ENCODE data around the gene NME3. TPM values are rescaled to one million over a fixed set of nuclear protein-coding genes. Genes with fewer than 3 reads are reported as not detected.

NME3 gene
- polyA plus RNA-seq, 4 donors, result 23.1 to 46.8 (median 37.7) TPM

DNA sequence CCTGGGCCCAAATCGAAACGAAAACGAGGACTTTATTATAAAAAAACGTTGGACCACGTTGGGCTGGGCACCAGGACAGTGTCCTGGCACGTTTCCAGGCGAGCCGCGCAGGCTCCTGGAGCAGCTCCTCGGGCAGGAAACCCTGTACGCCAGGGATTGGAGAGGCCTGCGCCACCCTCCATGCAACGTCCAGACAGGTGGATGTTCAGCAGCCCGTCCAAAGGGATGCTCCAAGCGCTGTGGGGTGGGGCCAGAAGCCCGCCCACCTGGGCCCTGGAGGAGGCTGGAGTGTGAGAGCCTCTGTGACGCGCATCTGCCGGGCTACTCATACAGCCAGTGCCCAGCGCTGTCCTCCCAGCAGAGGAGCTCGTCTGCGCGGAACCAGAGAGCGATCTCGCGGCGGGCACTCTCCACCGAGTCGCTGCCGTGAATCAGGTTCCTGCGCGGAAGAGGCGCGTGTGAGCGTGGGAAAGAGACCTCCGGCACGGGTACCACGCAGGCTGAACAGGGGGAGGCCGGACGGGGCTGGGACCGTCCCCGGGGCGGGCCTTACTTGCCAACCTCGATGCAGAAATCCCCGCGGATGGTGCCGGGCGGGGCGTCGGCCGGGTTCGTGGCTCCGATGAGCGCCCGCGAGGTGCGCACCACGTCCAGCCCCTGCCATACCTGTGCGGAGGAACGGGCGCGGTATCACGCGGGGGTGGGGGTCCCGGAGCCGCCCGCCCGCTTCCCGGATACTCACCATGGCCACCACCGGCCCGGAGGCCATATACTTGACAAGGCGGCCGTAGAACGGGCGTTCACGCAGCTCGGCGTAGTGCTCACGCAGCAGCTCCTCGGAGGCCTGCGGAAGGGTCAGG is 785 bp downstream of the NME3 start:
- no peak for DNase-seq (ENCODE audit: low read depth in 4 of 4, low spot score in 2 of 4)

DNA sequence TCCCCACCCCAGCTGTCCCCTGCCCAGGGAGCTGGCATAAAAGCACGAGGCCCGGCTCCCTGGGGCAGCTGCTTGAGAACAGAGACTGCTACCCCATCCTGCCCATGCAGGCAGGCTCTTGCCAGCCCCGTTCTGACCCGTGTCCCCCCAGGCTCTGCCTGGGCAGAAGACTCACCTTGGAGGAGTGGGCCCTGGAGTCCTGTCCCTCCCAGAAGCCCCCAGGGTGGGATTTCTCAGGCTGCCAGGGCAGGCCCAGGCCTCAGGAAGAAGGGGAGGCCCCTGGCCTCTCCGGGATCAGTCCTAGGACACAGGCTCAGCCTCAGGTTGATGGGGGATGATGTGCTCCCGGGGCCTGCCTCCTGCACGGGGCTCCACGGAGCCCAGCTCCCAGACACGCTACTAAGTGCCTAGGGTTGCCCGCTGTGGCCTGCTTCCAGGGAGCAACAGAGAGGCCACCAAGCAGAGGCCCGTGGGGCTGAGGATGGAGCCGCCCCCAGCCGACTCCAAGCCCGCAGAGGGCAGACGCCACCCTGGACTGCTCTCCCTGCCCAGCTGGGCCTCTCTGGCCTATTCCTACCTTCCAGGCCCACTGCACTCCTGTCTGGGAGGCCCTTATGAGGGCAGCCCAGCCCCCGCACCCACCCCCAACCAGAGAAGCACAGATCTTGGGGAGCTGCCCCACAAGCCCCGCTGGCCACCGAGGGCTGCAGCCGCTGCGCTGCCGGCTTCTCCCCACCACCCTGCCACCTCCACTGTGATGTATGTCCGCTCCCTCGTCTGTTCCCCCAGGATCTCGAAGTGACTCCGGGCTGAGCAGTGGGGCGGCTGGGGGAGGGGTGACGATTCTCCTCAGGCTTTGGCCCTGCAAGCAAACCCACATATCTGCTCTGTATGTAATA is 1.7 kb downstream of the NME3 start:
- no peak for DNase-seq (ENCODE audit: low read depth in 4 of 4, low spot score in 2 of 4)

DNA sequence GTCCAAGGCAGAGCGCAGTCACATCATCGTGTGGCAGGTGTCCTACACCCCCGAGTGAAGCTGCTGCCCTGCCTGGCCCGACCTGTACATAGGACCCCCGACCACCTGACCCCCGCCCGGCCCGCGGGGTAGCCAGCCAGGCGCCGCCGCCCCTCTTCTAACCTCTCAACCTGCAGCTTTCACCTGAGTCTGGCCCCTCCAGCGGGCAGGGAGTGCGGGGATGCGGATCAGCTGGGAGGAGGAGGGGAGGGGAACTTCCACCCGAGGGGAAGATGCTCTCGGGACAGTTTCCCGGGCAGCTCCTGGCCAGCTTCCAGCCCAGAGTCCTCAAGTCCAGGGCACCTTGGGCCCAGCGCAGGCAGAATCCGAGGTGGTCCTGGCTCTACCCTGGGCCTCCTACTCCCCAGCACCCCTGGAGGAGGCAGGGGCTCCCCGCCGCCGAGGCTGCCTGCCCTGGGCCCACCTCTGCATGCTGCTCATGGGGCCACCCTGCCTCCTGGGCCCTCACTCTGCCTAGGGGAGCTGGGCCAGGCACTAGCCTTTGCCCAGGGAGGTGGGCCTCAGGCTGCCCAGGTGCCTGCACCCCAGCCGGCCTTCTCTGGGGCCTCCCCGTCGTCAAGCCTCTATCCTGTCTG is 2.5 kb downstream of the NME3 start:
- DNase-seq (ENCODE audit: low read depth in 4 of 4, low spot score in 2 of 4), result no peak

DNA sequence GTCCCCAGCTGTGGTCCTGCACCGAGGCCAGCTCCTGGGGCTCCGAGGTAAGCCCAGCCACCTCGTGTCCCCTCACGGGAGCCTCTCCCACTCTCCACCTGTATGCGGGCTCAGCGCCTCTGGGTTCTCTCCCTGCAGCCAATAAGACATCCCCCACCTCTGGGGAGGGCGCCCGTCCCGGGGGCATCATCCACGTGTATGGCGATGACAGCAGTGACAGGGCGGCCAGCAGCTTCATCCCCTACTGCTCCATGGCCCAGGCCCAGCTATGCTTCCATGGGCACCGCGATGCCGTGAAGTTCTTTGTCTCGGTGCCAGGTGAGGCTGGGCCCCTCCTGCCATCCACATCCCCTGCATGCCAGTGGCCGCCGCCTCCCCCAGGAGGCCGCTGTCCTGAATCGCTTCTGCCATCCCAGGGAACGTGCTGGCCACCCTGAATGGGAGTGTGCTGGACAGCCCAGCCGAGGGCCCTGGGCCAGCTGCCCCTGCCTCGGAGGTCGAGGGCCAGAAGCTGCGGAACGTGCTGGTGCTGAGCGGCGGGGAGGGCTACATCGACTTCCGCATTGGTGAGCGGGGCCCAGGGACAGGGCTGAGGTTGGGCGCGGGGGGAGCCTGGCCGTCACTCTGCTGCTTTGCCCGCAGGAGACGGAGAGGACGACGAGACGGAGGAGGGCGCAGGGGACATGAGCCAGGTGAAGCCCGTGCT is 3.1 kb downstream of the NME3 start:
- DNase-seq (ENCODE audit: low read depth in 4 of 4, low spot score in 2 of 4), result no peak

DNA sequence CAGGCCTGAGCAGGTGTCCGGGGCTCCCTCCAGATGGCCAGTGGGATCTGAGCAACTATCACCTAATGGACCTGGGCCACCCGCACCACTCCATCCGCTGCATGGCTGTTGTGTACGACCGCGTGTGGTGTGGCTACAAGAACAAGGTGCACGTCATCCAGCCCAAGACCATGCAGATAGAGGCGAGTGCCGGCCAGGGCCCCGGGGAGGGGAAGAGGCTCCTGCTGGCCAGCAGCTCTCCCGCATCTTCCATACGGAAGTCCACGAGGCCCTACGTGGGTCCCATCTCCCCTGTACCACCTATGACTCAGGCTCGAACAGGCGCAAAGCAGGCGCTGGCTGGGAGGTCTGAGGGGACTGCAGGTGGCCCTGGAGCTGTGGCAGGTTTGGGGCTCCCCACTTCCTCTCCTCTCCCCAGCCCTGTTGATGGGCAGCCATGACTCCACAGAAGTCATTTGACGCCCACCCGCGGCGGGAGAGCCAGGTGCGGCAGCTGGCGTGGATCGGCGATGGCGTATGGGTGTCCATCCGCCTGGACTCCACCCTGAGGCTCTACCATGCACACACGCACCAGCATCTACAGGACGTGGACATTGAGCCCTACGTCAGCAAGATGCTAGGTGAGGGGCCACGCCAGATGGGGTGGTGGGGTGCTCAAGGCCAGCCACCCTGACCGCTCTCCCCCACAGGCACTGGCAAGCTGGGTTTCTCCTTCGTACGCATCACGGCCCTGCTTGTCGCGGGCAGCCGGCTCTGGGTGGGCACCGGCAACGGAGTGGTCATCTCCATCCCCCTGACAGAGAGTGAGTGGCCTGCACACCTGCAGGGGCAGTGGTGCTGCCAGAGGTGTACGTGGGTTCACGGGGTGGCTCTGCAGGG is 4.0 kb downstream of the NME3 start:
- no peak for DNase-seq (ENCODE audit: low read depth in 4 of 4, low spot score in 2 of 4)

DNA sequence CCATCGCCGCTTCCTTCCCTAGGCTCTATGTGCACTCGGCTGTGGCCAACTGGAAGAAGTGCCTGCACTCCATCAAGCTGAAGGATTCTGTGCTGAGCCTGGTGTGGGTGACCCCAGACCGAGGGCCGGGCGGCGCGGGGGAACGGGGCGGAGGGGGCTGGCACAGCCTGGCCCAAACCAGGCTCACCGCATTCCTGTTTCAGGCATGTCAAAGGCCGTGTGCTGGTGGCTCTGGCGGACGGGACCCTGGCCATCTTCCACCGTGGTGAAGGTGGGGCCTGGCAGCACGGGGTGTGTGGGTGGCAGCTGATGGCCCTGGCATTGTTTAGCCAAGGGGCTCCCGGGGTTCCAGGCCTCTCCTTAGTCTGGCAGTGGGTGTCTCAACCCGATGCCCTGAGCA is 4.6 kb downstream of the NME3 start:
- no peak for DNase-seq (ENCODE audit: low read depth in 4 of 4, low spot score in 2 of 4)

DNA sequence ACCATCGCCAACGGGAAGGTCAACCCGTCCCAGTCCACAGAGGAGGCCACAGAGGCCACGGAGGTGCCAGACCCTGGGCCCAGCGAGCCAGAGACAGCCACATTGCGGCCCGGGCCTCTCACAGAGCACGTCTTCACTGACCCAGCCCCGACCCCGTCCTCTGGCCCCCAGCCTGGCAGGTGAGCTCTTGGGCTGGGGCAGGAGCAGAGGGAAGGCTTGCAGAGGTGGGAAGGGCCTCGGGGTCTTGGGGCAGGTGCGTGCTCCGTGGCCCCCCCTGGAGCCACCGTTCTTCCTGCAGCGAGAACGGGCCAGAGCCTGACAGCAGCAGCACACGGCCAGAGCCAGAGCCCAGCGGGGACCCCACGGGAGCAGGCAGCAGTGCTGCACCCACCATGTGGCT is 5.1 kb downstream of the NME3 start:
- no peak for DNase-seq (ENCODE audit: low read depth in 4 of 4, low spot score in 2 of 4)

DNA sequence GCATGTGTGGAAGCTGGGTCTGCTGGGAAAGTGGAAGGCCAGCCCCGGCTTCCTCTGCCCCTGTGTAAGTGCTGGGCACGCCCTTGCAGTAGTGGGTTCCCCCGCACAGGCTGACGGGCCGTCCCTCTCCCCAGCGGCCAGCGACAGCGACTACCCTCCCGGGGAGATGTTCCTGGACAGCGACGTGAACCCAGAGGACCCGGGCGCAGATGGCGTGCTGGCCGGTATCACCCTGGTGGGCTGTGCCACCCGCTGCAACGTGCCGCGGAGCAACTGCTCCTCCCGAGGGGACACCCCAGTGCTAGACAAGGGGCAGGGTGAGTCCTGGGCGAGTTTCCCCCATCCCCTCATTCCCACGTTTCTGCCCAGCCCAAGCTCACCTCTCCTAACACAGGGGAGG is 5.5 kb downstream of the NME3 start:
- DNase-seq (ENCODE audit: low read depth in 4 of 4, low spot score in 2 of 4), result no peak

DNA sequence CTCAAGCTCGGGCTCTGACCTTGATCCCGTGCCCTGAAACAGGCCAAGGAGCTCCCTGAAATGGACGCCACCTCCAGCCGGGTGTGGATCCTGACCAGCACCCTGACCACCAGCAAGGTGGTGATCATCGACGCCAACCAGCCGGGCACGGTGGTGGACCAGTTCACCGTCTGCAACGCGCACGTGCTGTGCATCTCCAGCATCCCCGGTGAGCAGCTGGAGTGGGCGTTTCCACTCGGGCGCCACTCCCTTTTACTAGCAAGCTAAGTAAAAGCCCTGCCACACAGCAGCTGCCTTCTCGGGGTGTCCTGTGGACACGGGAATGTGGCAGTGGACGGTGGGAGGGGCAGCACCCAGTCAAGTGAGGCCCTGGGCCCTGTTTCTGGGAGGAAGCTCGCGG is 6.4 kb downstream of the NME3 start:
- no peak for DNase-seq (ENCODE audit: low read depth in 4 of 4, low spot score in 2 of 4)

DNA sequence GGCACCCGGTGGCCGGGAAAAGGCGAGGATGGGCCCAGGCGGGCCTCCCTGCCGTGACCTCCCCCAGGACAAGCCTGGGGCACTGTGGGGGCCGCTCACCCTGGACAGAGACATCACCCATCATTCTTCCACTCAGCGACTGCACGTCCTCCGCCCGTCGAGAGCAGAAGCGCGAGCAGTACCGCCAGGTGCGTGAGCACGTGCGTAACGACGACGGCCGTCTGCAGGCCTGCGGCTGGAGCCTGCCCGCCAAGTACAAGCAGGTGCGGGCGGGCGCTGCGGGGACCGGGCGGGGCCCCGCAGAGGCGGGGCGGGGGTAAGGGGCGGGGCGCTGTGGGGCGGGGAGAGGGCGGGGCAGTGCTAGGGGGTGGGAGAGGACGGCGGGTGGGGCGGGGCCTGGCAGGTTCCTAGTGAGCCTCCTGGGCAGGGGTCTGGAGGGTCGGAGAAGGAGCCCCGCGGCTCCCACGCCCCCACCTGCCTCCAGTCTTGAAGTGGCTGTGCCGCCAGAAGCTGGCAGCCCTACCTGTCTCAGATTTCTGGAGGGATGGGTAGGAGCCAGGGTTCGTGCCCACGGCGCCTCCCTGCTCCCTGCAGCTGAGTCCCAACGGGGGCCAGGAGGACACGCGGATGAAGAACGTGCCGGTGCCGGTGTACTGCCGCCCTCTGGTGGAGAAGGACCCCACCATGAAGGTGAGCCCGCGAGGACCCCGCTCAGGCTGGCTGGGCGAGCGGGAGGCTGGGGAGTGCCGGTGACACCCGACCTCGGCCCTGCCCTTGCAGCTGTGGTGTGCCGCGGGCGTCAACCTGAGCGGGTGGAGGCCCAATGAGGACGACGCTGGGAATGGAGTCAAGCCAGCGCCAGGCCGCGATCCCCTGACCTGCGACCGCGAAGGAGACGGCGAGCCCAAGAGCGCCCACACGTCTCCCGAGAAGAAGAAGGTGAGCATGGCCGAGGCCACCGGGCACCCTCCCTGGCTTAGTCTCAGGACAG is 7.5 kb downstream of the NME3 start:
- no peak for DNase-seq (ENCODE audit: low read depth in 4 of 4, low spot score in 2 of 4)

DNA sequence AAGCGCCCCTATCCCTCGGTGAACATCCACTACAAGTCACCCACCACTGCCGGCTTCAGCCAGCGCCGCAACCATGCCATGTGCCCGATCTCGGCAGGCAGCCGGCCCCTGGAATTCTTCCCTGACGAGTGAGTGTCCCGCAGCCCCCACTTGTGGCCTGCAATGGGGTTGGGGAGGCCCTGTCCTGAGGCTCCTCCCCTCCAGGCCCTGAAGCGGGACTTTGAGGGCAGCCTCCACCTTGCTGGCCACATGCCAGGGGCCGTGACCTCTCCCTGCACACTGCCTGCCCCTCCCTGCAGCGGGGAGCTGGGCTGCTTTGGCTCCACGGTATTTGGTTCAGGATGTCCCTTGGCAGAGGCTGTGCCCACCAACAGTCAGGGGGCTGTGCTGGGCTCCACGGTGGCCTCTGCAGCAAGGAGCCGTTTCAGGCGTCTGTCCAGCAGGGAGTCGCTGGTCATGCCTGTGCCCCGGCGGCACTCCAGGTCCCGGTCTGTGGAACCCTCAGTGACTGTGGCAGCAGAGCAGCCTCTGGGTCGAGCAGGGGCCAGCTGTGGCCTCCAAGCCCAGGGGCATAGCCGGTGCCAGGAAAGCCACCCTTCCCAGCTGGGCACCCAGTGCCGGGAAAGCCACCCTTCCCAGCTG is 8.3 kb downstream of the NME3 start:
- DNase-seq (ENCODE audit: low read depth in 4 of 4, low spot score in 2 of 4), result no peak

DNA sequence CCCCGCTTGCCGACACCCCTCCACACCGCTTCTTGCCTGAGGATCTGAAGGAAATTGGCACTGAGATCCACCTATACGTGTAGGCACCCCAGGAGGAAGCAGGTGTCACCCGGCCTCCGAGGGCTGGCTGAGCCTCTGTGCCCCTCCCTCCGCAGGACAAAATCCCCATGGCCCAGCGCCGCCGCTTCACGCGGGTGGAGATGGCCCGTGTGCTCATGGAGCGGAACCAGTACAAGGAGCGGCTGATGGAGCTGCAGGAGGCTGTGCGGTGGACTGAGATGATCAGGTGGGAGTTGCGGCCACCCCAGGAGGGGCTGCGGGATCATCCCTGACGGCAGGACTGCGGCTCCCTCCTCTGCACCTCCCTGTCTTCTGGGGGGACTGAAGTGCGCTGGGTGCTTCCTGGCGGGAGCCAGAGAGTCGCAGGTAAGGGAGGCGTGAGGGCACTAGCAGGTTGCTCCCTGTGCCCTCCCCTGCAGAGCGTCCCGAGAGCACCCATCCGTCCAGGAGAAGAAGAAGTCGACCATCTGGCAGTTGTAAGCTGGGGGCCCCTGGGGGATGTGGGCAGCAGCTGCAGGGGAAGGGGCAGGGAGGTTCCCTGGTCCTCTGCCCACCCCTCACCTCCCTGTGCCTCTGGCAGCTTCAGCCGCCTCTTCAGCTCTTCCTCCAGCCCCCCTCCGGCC is 9.0 kb downstream of the NME3 start:
- no peak for DNase-seq (ENCODE audit: low read depth in 4 of 4, low spot score in 2 of 4)

DNA sequence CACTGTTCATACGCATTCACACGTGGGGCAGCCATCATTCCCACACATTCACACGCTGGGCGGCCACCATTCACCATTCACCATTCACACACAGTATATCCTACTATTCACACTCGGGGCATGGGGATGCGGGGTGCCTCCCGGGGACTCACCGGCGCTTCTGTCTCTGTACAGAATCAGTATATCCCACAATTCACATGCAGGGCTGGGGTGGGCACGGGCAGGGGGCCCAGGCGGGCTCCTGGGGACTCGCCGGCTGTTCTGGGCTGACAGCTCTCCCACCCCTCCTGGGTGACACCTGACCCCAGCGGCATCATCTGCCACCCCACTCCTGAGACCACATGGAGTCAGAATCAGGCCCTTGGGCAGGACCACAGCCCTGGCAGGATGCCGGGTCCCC is 9.6 kb downstream of the NME3 start:
- DNase-seq (ENCODE audit: low read depth in 4 of 4, low spot score in 2 of 4), result no peak

DNA sequence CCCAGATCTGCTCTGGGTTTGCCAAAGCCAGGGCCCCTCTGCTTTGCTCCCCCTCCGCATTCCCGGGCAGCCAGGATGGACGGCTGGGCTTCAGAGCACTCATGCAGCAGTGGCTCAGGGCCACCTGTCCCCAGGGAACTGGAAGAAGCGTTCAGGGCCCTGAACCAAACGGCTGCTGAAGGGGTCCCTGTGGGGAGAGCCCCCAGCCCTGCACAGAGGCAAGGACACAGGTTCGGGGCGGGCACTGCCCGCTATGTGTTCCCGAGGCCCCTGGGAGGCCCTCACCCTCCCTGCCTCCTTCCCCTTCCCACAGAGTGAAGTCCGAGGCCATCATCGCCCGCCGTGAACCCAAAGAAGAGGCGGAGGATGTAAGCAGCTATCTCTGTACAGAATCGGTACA is 10.4 kb downstream of the NME3 start:
- DNase-seq (ENCODE audit: low read depth in 4 of 4, low spot score in 2 of 4), result no peak

DNA sequence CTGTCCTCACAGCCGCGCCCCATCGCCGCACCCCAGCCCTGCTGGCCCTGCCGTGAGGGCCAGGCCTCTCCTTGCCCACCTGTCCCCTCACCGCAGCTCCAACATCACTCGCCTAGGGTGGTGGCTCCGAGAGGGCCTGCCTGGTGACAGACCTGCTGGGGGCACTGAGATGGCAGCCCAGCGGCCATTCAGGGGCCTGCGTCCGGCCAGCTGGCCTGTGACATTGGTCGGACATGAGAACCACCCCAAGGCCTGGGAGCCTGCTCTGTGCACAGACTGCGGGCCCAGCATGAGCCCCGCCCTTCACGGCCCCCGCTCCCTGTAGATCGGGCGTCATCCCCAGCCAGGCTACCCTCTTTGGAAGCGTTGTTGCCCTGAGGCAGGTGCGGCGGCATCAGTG is 11.8 kb downstream of the NME3 start:
- DNase-seq (ENCODE audit: low read depth in 4 of 4, low spot score in 2 of 4), result no peak

DNA sequence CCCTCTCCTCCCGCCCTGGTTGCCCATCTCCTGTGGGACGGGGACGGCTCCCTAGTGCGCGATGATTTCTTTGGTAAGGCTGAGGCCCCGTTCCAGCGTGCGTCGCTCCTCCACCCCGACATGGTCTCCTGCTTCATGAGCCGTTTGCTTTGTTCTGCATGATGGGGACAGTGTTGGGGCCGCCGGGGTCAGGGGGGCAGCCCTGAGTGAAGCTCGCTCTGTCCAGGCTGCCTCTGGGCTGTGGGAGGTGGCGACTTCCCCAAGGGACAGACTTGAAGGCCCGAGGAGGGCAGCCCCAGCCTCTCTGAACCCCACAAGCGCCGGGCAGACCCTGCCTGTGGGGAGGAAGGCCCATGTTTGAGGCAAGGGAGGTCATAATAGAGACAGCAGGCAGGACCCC is 12.4 kb downstream of the NME3 start:
- DNase-seq (ENCODE audit: low read depth in 4 of 4, low spot score in 2 of 4), result no peak

DNA sequence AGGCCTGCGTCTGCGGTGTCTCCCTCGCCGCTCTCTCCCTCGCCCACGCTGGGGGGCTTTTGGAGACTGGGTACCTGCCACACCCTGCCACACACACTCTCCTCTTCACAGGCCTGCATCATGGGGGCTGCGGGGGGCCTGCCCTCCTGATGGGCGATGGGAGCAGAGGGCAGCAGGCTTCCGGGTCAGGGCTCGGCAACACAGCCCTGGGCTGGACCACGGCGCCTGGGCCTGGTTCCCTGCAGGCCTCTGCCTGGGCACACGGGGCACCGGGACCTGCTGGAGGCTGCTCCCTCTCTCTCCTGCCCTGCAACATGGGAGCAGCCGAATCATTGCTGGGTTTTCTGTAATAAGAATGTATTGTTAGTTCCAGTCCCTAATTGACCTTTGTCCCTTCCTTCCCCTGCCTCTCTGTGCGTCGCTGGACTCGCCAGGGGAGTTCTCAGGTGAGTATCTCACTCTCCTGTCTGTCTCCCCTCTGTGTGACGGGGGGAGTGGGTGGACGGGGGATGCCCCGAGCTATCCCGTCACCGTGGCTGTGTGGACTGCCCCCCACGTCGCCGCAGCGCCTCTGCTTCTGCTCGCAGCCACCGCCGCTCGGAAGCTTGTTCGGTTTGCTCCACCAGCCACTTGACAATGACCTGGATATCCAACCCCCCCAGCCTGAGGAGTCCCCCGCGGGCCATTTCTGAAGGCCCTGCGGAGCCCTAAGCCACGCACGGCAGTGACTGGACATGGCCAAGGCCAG is 13.5 kb downstream of the NME3 start:
- no peak for DNase-seq (ENCODE audit: low read depth in 4 of 4, low spot score in 2 of 4)

Data from left renal cortex interstitium (tissue), 4 donors.